ENCODE measurements around the gene CDYL2. TPM values are rescaled to one million over a fixed set of nuclear protein-coding genes. Genes with fewer than 3 reads are reported as not detected.

Gene CDYL2
- total RNA-seq, 1 donor from 2014 or later: 5.4 TPM

- TF ChIP-seq, protein P1, sequence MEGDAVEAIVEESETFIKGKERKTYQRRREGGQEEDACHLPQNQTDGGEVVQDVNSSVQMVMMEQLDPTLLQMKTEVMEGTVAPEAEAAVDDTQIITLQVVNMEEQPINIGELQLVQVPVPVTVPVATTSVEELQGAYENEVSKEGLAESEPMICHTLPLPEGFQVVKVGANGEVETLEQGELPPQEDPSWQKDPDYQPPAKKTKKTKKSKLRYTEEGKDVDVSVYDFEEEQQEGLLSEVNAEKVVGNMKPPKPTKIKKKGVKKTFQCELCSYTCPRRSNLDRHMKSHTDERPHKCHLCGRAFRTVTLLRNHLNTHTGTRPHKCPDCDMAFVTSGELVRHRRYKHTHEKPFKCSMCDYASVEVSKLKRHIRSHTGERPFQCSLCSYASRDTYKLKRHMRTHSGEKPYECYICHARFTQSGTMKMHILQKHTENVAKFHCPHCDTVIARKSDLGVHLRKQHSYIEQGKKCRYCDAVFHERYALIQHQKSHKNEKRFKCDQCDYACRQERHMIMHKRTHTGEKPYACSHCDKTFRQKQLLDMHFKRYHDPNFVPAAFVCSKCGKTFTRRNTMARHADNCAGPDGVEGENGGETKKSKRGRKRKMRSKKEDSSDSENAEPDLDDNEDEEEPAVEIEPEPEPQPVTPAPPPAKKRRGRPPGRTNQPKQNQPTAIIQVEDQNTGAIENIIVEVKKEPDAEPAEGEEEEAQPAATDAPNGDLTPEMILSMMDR (conservative IDR thresholded peaks at IDR 0.05; ENCODE audit: low read depth, low read length): no peak
- no peak overlapping the region for H3K4me3 ChIP-seq (ENCODE audit: low read depth, low read length)
- no peak for DNase-seq (ENCODE audit: low read depth)
These were observed 134.1 kb downstream of the CDYL2 start for GRCh38 chr16:80670170-80670865.

GRCh38 chr16:80669673-80670072 lies 134.7 kb downstream of the CDYL2 start:
- no peak for DNase-seq (ENCODE audit: low read depth)
- no peak overlapping the region for H3K4me3 ChIP-seq (ENCODE audit: low read depth, low read length)
- TF ChIP-seq, protein P1 (conservative IDR thresholded peaks at IDR 0.05; ENCODE audit: low read depth, low read length): no peak

DNA sequence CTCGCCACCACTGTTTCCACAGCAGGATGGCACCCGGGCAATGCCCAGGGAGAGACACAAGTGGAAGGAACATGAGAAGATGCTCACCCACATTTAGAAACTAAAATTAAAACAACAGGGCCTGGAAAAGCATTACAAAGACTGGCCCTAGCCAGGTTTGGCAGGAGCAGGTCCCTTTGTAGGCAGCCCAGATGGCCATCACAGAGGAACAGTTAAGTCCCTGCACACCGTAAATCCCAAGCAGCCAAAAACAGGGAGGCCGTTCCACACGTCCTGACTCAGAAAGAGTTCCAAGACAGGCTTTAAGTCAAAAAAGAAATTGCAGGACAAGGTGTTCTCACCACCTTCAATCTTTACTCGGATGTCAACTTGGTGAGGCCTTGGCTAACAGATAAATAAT lies 136.5 kb downstream of the CDYL2 start:
- H3K4me3 ChIP-seq (ENCODE audit: low read depth, low read length): no peak overlapping the region
- DNase-seq (ENCODE audit: low read depth): no peak

DNA sequence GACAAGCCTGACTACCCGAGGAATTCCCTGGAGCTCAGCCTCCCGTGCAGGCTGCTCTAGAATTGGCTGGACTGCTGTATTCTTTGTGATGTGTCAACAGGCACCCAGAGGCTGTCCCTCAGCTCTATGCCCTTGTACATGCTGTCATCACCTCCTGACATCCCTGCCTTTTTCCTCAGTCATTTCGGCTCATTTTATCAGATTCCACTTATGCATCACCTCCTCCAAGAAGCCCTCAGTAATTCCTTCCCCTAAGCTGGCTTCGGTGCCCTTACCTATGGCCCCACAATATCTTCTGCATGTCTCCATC lies 137.2 kb downstream of the CDYL2 start:
- no peak for DNase-seq (ENCODE audit: low read depth)
- TF ChIP-seq, protein P1 (conservative IDR thresholded peaks at IDR 0.05; ENCODE audit: low read depth, low read length): no peak
- no peak overlapping the region for H3K4me3 ChIP-seq (ENCODE audit: low read depth, low read length)

More for the DNA sequence above, 136.5 kb downstream of the CDYL2 start:
- TF ChIP-seq, protein P1 (conservative IDR thresholded peaks at IDR 0.05; ENCODE audit: low read depth, low read length): no peak

- H3K4me3 ChIP-seq (ENCODE audit: low read depth, low read length): no peak overlapping the region
- TF ChIP-seq, protein P1 (conservative IDR thresholded peaks at IDR 0.05; ENCODE audit: low read depth, low read length): no peak
- DNase-seq (ENCODE audit: low read depth): no peak
These were observed 137.8 kb downstream of the CDYL2 start for GRCh38 chr16:80666378-80667250.

DNA sequence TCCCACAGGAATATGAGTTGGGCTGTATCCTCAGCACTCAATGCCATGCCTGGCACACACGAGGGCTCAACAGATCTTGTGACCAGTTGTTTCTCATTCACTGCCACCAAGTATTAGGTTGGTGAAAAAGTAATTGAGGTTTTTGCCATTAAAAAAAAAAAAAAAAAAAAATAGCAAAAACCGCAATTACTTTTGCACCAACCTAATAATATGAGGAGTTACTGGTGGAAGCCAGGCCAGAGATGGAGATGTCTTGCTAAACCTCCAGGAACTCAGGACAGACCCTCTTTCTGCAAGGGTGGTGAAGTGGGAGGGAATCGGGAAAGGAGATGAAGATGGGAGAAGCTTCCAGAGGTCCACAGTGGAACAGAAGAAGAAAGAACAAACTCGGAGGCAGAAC lies 139.0 kb downstream of the CDYL2 start:
- DNase-seq (ENCODE audit: low read depth): no peak
- H3K4me3 ChIP-seq (ENCODE audit: low read depth, low read length): no peak overlapping the region
- TF ChIP-seq, protein P1 (conservative IDR thresholded peaks at IDR 0.05; ENCODE audit: low read depth, low read length): no peak

All from epithelial cell of proximal tubule (primary cell).